A673 (cell line): ENCODE results near the gene HES5. TPM values are rescaled to one million over a fixed set of nuclear protein-coding genes. Genes with fewer than 3 reads are reported as not detected.

ENCODE experiments used
- BruUV-seq: library from RNA; stranded (reverse); fragments of 400-500 nt; replicated peaks from 2 replicates; lab custom pipeline; 2021; lab: Mats Ljungman, UMichigan
- CTCF ChIA-PET: fragments of 300-600 bp; sonication (Branson Sonifier 250); formaldehyde crosslinking; loops from one replicate; lab custom pipeline; 2022; ENCODE audit warnings: antibody characterized with exemption; lab: Charles Lee
- POLR2A ChIA-PET: fragments of 300-600 bp; sonication (Branson Sonifier 250); formaldehyde crosslinking; loops from one replicate; lab custom pipeline; 2022; ENCODE audit warnings: antibody characterized with exemption; ENCODE audit not compliant: low non-redundant PET; lab: Charles Lee
- DNase-seq: peaks from one replicate; pipeline ENCODE4 v3.0.0-alpha.2; 2015; ENCODE audit warnings: low spot score
- H3K27ac ChIP-seq: fragments of 200-600 bp; sonication (generic); 2 replicates; pipeline ENCODE4 v1.5.1; 2016; ENCODE audit warnings: mixed run types, low read depth, mild to moderate bottlenecking, mixed read lengths, antibody characterized with exemption, low read length; ENCODE audit not compliant: poor library complexity, severe bottlenecking
- H3K27me3 ChIP-seq: fragments of 200-600 bp; sonication (generic); replicated peaks from 2 replicates; pipeline ENCODE4 v1.6.1; 2017; ENCODE audit warnings: mixed run types, low read depth, mild to moderate bottlenecking, mixed read lengths, antibody characterized with exemption, low read length; ENCODE audit not compliant: insufficient read depth, poor library complexity
- H3K36me3 ChIP-seq: fragments of 200-600 bp; sonication (generic); 2 replicates; pipeline ENCODE4 v1.6.1; 2016; ENCODE audit warnings: mixed run types, mild to moderate bottlenecking, mixed read lengths, antibody characterized with exemption, low read length; ENCODE audit not compliant: insufficient read depth, poor library complexity, severe bottlenecking
- H3K4me1 ChIP-seq: fragments of 200-600 bp; sonication (generic); 2 replicates; pipeline ENCODE4 v1.6.1; 2017; ENCODE audit warnings: mixed run types, mild to moderate bottlenecking, mixed read lengths, antibody characterized with exemption, low read length; ENCODE audit not compliant: insufficient read depth, poor library complexity, severe bottlenecking
- H3K4me3 ChIP-seq: fragments of 200-600 bp; sonication (generic); 2 replicates; pipeline ENCODE4 v1.5.1; 2016; ENCODE audit warnings: low read depth, mixed run types, mild to moderate bottlenecking, mixed read lengths, low read length; ENCODE audit not compliant: poor library complexity, severe bottlenecking
- H3K9me3 ChIP-seq: fragments of 200-600 bp; sonication (generic); 2 replicates; pipeline ENCODE4 v1.6.1; 2016; ENCODE audit warnings: mixed run types, low read depth, mild to moderate bottlenecking, mixed read lengths, antibody characterized with exemption, low read length; ENCODE audit not compliant: poor library complexity, severe bottlenecking
- EZH2 ChIP-seq: fragments of 200-600 bp; sonication (generic); IDR thresholded peaks from 2 replicates; pipeline ENCODE4 v1.6.1; 2017; ENCODE audit warnings: borderline replicate concordance, low read depth, mild to moderate bottlenecking, mixed read lengths, antibody characterized with exemption, low read length; ENCODE audit not compliant: poor library complexity, severe bottlenecking
- intact Hi-C: fragments of 100-400 bp; cut with micrococcal nuclease; formaldehyde crosslinking; loops from one replicate; pipeline ENCODE4 v1.10.0; 2022; ENCODE audit not compliant: unreplicated experiment
- total RNA-seq: library from RNA; stranded (reverse); gene quantifications from 2 replicates; pipeline ENCODE4 v1.2.3, GENCODE V29; 2021
- TF ChIP-seq, protein P1 (sequence below): fragments of 300-800, 200-600 bp; sonication (generic); conservative IDR thresholded peaks from 2 replicates; pipeline ENCODE4 v1.5.1; 2017; ENCODE audit warnings: low read depth, mild to moderate bottlenecking, antibody characterized with exemption, low read length, moderate library complexity, mixed read lengths

HES5 gene
- total RNA-seq, 1 experiment from 2014 or later: not detected

GRCh38 chr1:2558861-2559260 is 28.8 kb upstream of the HES5 start:
- H3K27ac ChIP-seq: no peak overlapping the region
- POLR2A ChIA-PET: no interaction called here
- H3K27me3 ChIP-seq: no peaks in the 10 kb centered on the region
- H3K4me1 ChIP-seq: peaks cover 17% of the 10 kb centered on the region
- H3K4me3 ChIP-seq: no peak overlapping the region
- intact Hi-C loops: loop anchor here (10.0 kb wide), 1 partner anchor 866 kb away; no protein-coding TSS in a partner anchor
- no peaks in the 10 kb centered on the region for H3K36me3 ChIP-seq
- CTCF ChIA-PET: no interaction called here
- no TSS peak for BruUV-seq
- no peaks in the 10 kb centered on the region for H3K9me3 ChIP-seq
- TF ChIP-seq EZH2: no peak
- TF ChIP-seq, protein P1, sequence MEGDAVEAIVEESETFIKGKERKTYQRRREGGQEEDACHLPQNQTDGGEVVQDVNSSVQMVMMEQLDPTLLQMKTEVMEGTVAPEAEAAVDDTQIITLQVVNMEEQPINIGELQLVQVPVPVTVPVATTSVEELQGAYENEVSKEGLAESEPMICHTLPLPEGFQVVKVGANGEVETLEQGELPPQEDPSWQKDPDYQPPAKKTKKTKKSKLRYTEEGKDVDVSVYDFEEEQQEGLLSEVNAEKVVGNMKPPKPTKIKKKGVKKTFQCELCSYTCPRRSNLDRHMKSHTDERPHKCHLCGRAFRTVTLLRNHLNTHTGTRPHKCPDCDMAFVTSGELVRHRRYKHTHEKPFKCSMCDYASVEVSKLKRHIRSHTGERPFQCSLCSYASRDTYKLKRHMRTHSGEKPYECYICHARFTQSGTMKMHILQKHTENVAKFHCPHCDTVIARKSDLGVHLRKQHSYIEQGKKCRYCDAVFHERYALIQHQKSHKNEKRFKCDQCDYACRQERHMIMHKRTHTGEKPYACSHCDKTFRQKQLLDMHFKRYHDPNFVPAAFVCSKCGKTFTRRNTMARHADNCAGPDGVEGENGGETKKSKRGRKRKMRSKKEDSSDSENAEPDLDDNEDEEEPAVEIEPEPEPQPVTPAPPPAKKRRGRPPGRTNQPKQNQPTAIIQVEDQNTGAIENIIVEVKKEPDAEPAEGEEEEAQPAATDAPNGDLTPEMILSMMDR: no peak
- DNase-seq: no peak

- no peaks in the 10 kb centered on the region for H3K27me3 ChIP-seq
- BruUV-seq: no TSS peak
- ChIA-PET POLR2A (interaction anchor here (0.6 kb wide), 1 partner anchor 16 kb away, joined by 3 read pairs; no protein-coding TSS in a partner anchor), CTCF (no interaction called here)
- H3K9me3 ChIP-seq: no peaks in the 10 kb centered on the region
- no peak overlapping the region for H3K4me3 ChIP-seq
- intact Hi-C loops: loop anchor here (10.0 kb wide), 1 partner anchor 866 kb away; no protein-coding TSS in a partner anchor
- peaks cover 17% of the 10 kb centered on the region for H3K4me1 ChIP-seq
- H3K27ac ChIP-seq: no peak overlapping the region
- no peaks in the 10 kb centered on the region for H3K36me3 ChIP-seq
- TF ChIP-seq, protein P1: no peak
- TF ChIP-seq EZH2: no peak
- no peak for DNase-seq
These were observed 28.4 kb upstream of the HES5 start for GRCh38 chr1:2558420-2558819.

- CTCF ChIA-PET: no interaction called here
- Histone ChIP-seq H3K27ac (no peak overlapping the region), H3K4me3 (no peak overlapping the region), H3K4me1 (peaks cover 17% of the 10 kb centered on the region), H3K9me3 (no peaks in the 10 kb centered on the region), H3K36me3 (no peaks in the 10 kb centered on the region), H3K27me3 (no peaks in the 10 kb centered on the region)
- BruUV-seq: no TSS peak
- POLR2A ChIA-PET: interaction anchor here (0.6 kb wide), 1 partner anchor 16 kb away, joined by 3 read pairs; no protein-coding TSS in a partner anchor
- no peak for TF ChIP-seq EZH2
- TF ChIP-seq, protein P1: no peak
- DNase-seq: no peak
- intact Hi-C loops: loop anchor here (10.0 kb wide), 1 partner anchor 867 kb away; no protein-coding TSS in a partner anchor
These were observed 27.7 kb upstream of the HES5 start for GRCh38 chr1:2557482-2558400.
